ENCODE measurements around the gene SNX27. TPM values are rescaled to one million over a fixed set of nuclear protein-coding genes. Genes with fewer than 3 reads are reported as not detected.

The SNX27 gene
- 10 to 100 TPM; 41.2 to 47.3 TPM for total RNA-seq
- polyA plus RNA-seq (2013, experiment 1 of 2): 19.0 TPM
- polyA plus RNA-seq (2013, experiment 2 of 2): 22.0 TPM
- long read RNA-seq, experiment 1, partial matches to known transcripts: 0 of 7 reads
- long read RNA-seq, experiment 1, other reads (novel, unspliced or antisense): 7 of 7 reads
- long read RNA-seq, experiment 2, full-length matches to known transcripts: 5 of 18 reads
- long read RNA-seq, experiment 2, partial matches to known transcripts: 0 of 18 reads
- long read RNA-seq, experiment 2, other reads (novel, unspliced or antisense): 13 of 18 reads
- long read RNA-seq, experiment 3, partial matches to known transcripts: 2 of 18 reads
- long read RNA-seq, experiment 3, other reads (novel, unspliced or antisense): 16 of 18 reads
- long read RNA-seq, experiment 4, full-length matches to known transcripts: 1 of 7 reads
- long read RNA-seq, experiment 4, partial matches to known transcripts: 3 of 7 reads
- long read RNA-seq, experiment 4, other reads (novel, unspliced or antisense): 3 of 7 reads

DNA sequence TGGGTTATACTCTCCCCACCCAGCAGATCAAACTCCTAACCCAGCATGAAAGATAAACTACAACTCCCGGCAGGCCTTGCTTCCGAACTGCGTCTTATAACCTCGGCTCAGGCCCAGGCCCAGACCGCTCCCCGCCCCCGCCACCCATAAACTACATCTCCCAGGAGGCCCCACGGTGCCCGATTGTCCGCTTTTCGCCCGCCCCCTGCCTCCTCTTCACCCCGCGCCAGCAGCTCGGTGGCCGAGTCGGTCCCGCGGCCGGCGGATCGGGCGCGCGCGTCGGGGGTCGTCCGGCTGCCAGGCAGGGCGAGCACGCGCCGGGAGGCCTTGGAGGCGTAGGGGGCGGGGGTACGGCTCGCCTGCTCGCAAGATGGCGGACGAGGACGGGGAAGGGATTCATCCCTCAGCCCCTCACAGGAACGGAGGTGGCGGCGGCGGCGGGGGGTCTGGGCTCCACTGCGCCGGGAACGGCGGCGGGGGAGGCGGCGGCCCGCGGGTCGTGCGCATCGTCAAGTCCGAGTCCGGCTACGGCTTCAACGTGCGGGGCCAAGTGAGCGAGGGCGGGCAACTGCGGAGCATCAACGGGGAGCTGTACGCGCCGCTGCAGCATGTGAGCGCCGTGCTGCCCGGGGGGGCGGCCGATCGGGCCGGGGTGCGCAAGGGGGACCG, at the start of gene SNX27:
TSS of gene SNX27 (plus strand) at position 219 of the 669 bp plus-strand sequence. CDS start at position 371, 152 bp downstream.
- TF ChIP-seq, protein P1, sequence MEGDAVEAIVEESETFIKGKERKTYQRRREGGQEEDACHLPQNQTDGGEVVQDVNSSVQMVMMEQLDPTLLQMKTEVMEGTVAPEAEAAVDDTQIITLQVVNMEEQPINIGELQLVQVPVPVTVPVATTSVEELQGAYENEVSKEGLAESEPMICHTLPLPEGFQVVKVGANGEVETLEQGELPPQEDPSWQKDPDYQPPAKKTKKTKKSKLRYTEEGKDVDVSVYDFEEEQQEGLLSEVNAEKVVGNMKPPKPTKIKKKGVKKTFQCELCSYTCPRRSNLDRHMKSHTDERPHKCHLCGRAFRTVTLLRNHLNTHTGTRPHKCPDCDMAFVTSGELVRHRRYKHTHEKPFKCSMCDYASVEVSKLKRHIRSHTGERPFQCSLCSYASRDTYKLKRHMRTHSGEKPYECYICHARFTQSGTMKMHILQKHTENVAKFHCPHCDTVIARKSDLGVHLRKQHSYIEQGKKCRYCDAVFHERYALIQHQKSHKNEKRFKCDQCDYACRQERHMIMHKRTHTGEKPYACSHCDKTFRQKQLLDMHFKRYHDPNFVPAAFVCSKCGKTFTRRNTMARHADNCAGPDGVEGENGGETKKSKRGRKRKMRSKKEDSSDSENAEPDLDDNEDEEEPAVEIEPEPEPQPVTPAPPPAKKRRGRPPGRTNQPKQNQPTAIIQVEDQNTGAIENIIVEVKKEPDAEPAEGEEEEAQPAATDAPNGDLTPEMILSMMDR (conservative IDR thresholded peaks at IDR 0.05): no peak
- peaks cover 15% of the 10 kb centered on the region for H3K4me1 Mint-ChIP-seq
- Histone ChIP-seq H3K9me3 (ENCODE audit: control insufficient read depth, low read length) (no peaks in the 10 kb centered on the region), H3K36me3 (ENCODE audit: control insufficient read depth, insufficient read depth, low read length) (no peaks in the 10 kb centered on the region), H3K9ac (ENCODE audit: extremely low read depth, low read length, poor library complexity, severe bottlenecking) (peak within 1 kb of the TSS; percentile 71), H3K4me1 (ENCODE audit: control insufficient read depth, insufficient read depth, low read length) (no peaks in the 10 kb centered on the region), H3K4me3 (ENCODE audit: low read length) (peak within 1 kb of the TSS; percentile 97), H3K27me3 (ENCODE audit: control insufficient read depth, insufficient read depth, low read length, poor library complexity, severe bottlenecking) (no peaks in the 10 kb centered on the region), H3K27ac (ENCODE audit: low read depth, low read length) (peak within 1 kb of the TSS; percentile 80)
- WGBS, 2 experiments (ENCODE audit: insufficient coverage in 1 of 2, insufficient read length in 1 of 2): 0% methylated on average over 9 to 79 of the region's 79 CpGs
- H3K36me3 Mint-ChIP-seq (ENCODE audit: low read depth): no peaks in the 10 kb centered on the region
- peak within 1 kb of the TSS; percentile 93 for H3K4me3 Mint-ChIP-seq
- H3K27ac Mint-ChIP-seq: peak within 1 kb of the TSS; percentile 93
- H3K9me3 Mint-ChIP-seq: no peaks in the 10 kb centered on the region
- peak; percentile 99 for DNase-seq
- H3K27me3 Mint-ChIP-seq (ENCODE audit: insufficient read depth): no peaks in the 10 kb centered on the region

- peaks cover 22% of the 10 kb centered on the region for H3K36me3 Mint-ChIP-seq (ENCODE audit: low read depth)
- Histone ChIP-seq H3K9ac (ENCODE audit: extremely low read depth, low read length, poor library complexity, severe bottlenecking) (no peak overlapping the region), H3K9me3 (ENCODE audit: control insufficient read depth, low read length) (no peaks in the 10 kb centered on the region), H3K36me3 (ENCODE audit: control insufficient read depth, insufficient read depth, low read length) (peaks cover 25% of the 10 kb centered on the region), H3K4me3 (ENCODE audit: low read length) (no peak overlapping the region), H3K4me1 (ENCODE audit: control insufficient read depth, insufficient read depth, low read length) (peaks cover 4% of the 10 kb centered on the region), H3K27ac (ENCODE audit: low read depth, low read length) (no peak overlapping the region), H3K27me3 (ENCODE audit: control insufficient read depth, insufficient read depth, low read length, poor library complexity, severe bottlenecking) (no peaks in the 10 kb centered on the region)
- no peak overlapping the region for H3K27ac Mint-ChIP-seq
- TF ChIP-seq, protein P1 (conservative IDR thresholded peaks at IDR 0.05): no peak
- H3K4me3 Mint-ChIP-seq: no peak overlapping the region
- H3K4me1 Mint-ChIP-seq: peaks cover 10% of the 10 kb centered on the region
- H3K27me3 Mint-ChIP-seq (ENCODE audit: insufficient read depth): no peaks in the 10 kb centered on the region
- H3K9me3 Mint-ChIP-seq: peaks cover 2% of the 10 kb centered on the region
- no peak for DNase-seq
- WGBS, 2 experiments (ENCODE audit: insufficient coverage in 1 of 2, insufficient read length in 1 of 2): no CpG with 5 or more reads among the region's 1 CpG
These were observed 49.2 kb upstream of the SNX27 start for GRCh38 chr1:151562661-151563060.

DNA sequence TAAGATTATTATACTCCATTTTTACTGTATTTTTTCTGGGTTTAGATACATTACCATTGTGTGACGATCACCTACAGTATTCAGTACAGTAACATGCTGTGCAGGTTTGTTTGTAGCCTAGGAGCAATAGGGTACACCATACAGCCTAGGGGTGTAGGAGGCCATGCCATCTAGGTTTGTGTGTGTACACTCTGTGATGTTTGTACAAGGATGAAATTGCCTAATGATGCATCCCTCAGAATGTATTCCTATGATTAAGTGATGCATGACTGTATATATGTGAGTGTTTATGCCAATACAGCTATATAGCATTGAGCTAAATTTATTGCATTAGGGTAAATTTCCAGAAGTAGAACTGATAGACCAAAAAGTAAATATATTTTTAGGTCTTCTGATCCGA, 48.5 kb upstream of the SNX27 start:
- Mint-ChIP-seq H3K9me3 (peaks cover 2% of the 10 kb centered on the region), H3K27me3 (ENCODE audit: insufficient read depth) (no peaks in the 10 kb centered on the region), H3K4me3 (no peak overlapping the region), H3K27ac (no peak overlapping the region), H3K4me1 (peaks cover 10% of the 10 kb centered on the region), H3K36me3 (ENCODE audit: low read depth) (peaks cover 26% of the 10 kb centered on the region)
- DNase-seq: no peak
- no peaks in the 10 kb centered on the region for H3K9me3 ChIP-seq (ENCODE audit: control insufficient read depth, low read length)
- WGBS, 2 experiments (ENCODE audit: insufficient coverage in 1 of 2, insufficient read length in 1 of 2): 59% methylated on average over 1 of the region's 2 CpGs; no CpG with 5 or more reads in 1 of the 2 experiments
- H3K4me1 ChIP-seq (ENCODE audit: control insufficient read depth, insufficient read depth, low read length): peaks cover 4% of the 10 kb centered on the region
- H3K27ac ChIP-seq (ENCODE audit: low read depth, low read length): no peak overlapping the region
- no peaks in the 10 kb centered on the region for H3K27me3 ChIP-seq (ENCODE audit: control insufficient read depth, insufficient read depth, low read length, poor library complexity, severe bottlenecking)
- TF ChIP-seq, protein P1 (conservative IDR thresholded peaks at IDR 0.05): no peak
- H3K36me3 ChIP-seq (ENCODE audit: control insufficient read depth, insufficient read depth, low read length): peaks cover 32% of the 10 kb centered on the region
- no peak overlapping the region for H3K9ac ChIP-seq (ENCODE audit: extremely low read depth, low read length, poor library complexity, severe bottlenecking)
- no peak overlapping the region for H3K4me3 ChIP-seq (ENCODE audit: low read length)
